ENCODE results near the gene NPHP4.

GRCh38 chr1:5910666-5911065, 81.6 kb downstream of the NPHP4 start:
- TF ChIP-seq CTCF (IDR thresholded peaks at IDR 0.05) (no peak), ZNF232 (CRISPR knock-in tag; IDR thresholded peaks at IDR 0.05) (no peak), CBFB (CRISPR knock-in tag; IDR thresholded peaks at IDR 0.05; ENCODE audit: low read depth) (no peak), FOXP1 (CRISPR knock-in tag; IDR thresholded peaks at IDR 0.05; ENCODE audit: borderline replicate concordance) (no peak), ZSCAN18 (CRISPR knock-in tag; IDR thresholded peaks at IDR 0.05) (no peak), ZNF396 (CRISPR knock-in tag; IDR thresholded peaks at IDR 0.05; ENCODE audit: borderline replicate concordance) (no peak)
